ENCODE results near the gene C1QTNF9. TPM values are rescaled to one million over a fixed set of nuclear protein-coding genes. Genes with fewer than 3 reads are reported as not detected.

The C1QTNF9 gene
- total and polyA plus RNA-seq, 11 donors = 0.25 to 5.1 (median 2.4) TPM; not detected in 1

DNA sequence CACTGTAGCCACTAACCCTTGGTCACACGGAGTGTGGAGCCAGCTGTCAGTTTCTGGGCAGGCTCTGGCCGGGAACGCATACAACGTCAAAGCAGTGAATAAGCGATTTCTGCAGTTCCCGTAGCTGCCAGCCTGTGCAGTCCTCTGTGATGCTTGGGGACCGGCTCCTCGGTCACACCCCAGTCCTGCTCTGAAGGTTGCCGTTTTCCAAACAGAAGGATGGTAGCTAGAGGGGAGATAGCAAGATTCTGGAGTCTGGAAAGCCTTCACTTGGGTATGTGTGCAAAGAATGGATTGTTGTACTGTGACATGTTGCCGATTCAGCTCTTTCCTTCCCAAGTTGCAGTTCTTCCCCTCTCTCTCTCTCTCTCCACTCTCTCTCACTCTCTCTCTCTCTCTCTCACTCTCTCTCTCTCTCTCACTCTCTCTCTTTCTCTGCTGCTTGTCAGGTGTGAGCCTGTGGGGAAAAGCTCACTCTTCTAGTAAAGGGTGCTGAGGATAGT lies 38.7 kb upstream of the C1QTNF9 start:
- H3K27ac ChIP-seq = peak overlapping the region in 11 of 12 donors; percentile 73 to 93 (median 87)
- no peaks in the 10 kb centered on the region for H3K27me3 ChIP-seq
- intact Hi-C loops (cut with DNase I) = loop anchor here in 1 of 10 donors (5.0 kb wide), 1 partner anchor 37 kb away; the partner anchor contains the start of gene C1QTNF9
- no peak for TF ChIP-seq POLR2A (IDR thresholded peaks at IDR 0.05)
- TF ChIP-seq, protein P1, sequence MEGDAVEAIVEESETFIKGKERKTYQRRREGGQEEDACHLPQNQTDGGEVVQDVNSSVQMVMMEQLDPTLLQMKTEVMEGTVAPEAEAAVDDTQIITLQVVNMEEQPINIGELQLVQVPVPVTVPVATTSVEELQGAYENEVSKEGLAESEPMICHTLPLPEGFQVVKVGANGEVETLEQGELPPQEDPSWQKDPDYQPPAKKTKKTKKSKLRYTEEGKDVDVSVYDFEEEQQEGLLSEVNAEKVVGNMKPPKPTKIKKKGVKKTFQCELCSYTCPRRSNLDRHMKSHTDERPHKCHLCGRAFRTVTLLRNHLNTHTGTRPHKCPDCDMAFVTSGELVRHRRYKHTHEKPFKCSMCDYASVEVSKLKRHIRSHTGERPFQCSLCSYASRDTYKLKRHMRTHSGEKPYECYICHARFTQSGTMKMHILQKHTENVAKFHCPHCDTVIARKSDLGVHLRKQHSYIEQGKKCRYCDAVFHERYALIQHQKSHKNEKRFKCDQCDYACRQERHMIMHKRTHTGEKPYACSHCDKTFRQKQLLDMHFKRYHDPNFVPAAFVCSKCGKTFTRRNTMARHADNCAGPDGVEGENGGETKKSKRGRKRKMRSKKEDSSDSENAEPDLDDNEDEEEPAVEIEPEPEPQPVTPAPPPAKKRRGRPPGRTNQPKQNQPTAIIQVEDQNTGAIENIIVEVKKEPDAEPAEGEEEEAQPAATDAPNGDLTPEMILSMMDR (IDR thresholded peaks at IDR 0.05) = peak in 2 of 12 donors; percentile 10 to 24
- DNase-seq (peak; percentile 72 to 85 (median 79)), ATAC-seq (peak; percentile 59 to 85 (median 76))
- no peaks in the 10 kb centered on the region for H3K9me3 ChIP-seq
- peak overlapping the region in 11 of 12 donors; percentile 8 to 64 (median 51) for H3K4me3 ChIP-seq
- H3K36me3 ChIP-seq = no peaks in the 10 kb centered on the region
- H3K4me1 ChIP-seq = peaks cover 2 to 91% (median 56%) of the 10 kb centered on the region in 12 donors
- 0 to 3% (median 1%) methylated on average over 9 to 10 of the region's 10 CpGs for WGBS, 4 donors

DNA sequence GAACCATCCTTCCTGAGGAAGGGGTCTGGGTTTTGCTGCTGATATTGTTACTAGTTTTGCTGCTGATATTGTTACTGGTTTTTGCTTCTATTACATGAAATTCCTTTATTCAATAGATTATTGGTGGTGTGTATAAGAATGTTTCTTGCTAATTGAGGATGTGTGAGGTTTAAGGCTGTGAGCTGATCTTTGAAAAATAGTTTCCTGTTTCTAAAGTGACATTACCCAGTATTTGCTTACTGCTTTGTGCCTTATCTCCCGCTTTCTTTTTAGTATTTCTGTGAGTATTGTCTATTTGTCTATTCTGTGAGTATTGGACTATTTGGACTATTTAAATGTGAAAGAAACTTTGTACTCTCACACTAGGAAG lies 38.2 kb upstream of the C1QTNF9 start:
- intact Hi-C loops (cut with DNase I) = loop anchor here in 1 of 10 donors (5.0 kb wide), 1 partner anchor 36 kb away; the partner anchor contains the start of gene C1QTNF9
- Histone ChIP-seq H3K4me1 (peaks cover 2 to 94% (median 57%) of the 10 kb centered on the region in 12 donors), H3K27me3 (no peaks in the 10 kb centered on the region), H3K9me3 (no peaks in the 10 kb centered on the region), H3K4me3 (peak overlapping the region in 11 of 12 donors; percentile 2 to 64 (median 51)), H3K36me3 (no peaks in the 10 kb centered on the region), H3K27ac (peak overlapping the region; percentile 73 to 93 (median 86))
- DNase-seq = no peak
- ATAC-seq = no peak
- 30 to 55% (median 44%) methylated on average over 1 of the region's 1 CpG for WGBS, 4 donors
- TF ChIP-seq POLR2A (IDR thresholded peaks at IDR 0.05) = no peak
- TF ChIP-seq, protein P1 (IDR thresholded peaks at IDR 0.05) = no peak

DNA sequence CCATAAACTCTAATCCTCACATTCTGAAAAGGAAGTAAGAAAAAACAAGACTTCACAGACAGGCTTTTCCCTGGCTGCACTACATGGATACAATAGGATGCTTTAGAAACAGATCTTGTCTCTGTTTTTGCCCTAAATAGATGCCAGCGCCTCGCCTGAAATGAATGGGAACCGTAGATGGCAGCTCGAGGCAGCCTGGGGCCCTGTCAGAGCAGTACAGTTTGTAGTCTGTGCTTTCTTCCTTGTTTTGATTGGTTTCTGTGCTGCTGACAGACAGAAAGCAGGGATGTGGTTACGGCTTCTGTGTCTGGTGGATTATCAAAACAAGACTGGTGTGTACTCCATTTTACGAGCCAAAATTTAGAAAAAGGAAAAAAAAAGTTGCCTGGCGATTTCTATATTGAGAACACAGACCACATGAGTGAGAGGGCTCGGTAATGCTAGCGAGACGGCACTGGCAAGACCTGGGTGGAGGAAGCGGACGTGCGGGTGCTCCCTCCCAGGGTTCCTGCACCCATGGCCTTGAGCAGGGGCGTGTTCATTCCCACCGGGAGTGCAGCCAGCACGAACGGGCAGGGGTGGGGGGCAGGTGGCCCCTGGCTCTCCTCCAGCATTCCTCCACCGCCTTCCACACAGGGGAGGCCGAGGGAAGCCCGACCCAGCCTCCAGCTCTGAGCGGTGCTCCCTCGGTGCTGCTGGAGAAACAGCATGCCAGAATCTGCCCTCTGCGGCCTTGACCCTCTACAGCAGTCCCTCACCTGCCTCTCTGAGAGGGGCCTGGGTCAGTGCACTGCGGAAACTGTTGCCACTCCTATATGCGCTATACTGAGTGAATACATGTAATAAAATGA lies 37.6 kb upstream of the C1QTNF9 start:
- peak; percentile 75 to 84 (median 82) for ATAC-seq
- peak; percentile 80 to 88 (median 82) for DNase-seq
- Histone ChIP-seq H3K27ac (peak overlapping the region; percentile 73 to 93 (median 86)), H3K9me3 (no peaks in the 10 kb centered on the region), H3K27me3 (no peaks in the 10 kb centered on the region), H3K4me1 (peaks cover 2 to 94% (median 57%) of the 10 kb centered on the region in 12 donors), H3K4me3 (peak overlapping the region in 11 of 12 donors; percentile 14 to 64 (median 51)), H3K36me3 (no peaks in the 10 kb centered on the region)
- no peak for TF ChIP-seq POLR2A (IDR thresholded peaks at IDR 0.05)
- TF ChIP-seq, protein P1 (IDR thresholded peaks at IDR 0.05) = peak in 1 of 12 donors; percentile 1
- WGBS, 4 donors = 3 to 4% (median 3%) methylated on average over 20 to 25 of the region's 25 CpGs
- intact Hi-C loops (cut with DNase I) = loop anchor here in 1 of 10 donors (5.0 kb wide), 1 partner anchor 35 kb away; the partner anchor contains the start of gene C1QTNF9
